SHP77 (cell line): Measurements from ENCODE around the gene DRD5.
"Not testable (repeated sequence)": the region's sequence is repeated elsewhere in the genome, so short reads cannot be mapped to it uniquely, and the experiment has no call there.

ENCODE experiments used
- DNase-seq, 2 experiments: peaks; one replicate each; lab custom pipeline; 2025; lab: John Stamatoyannopoulos, UW

Gene DRD5

GRCh38 chr4:9781343-9782135, at the start of gene DRD5:
TSS of gene DRD5 (plus strand) at chr4:9781634. CDS start at chr4:9782030, 396 bp downstream.
- no peak for DNase-seq

GRCh38 chr4:9732256-9732655, 49.2 kb upstream of the DRD5 start:
- DNase-seq: not testable (repeated sequence)

- no peak for DNase-seq
These were observed 45.9 kb upstream of the DRD5 start for GRCh38 chr4:9735515-9735914.

GRCh38 chr4:9737280-9737679, 44.2 kb upstream of the DRD5 start:
- not testable (repeated sequence) for DNase-seq

GRCh38 chr4:9743789-9744188, 37.6 kb upstream of the DRD5 start:
- not testable (repeated sequence) for DNase-seq

GRCh38 chr4:9745782-9746181, 35.7 kb upstream of the DRD5 start:
- no peak for DNase-seq

- DNase-seq: no peak
These were observed 22.7 kb upstream of the DRD5 start for GRCh38 chr4:9758641-9759317.

- peak; percentile 33 to 53 for DNase-seq
These were observed 18.5 kb upstream of the DRD5 start for GRCh38 chr4:9762823-9763475.

GRCh38 chr4:9764155-9764696, 17.2 kb upstream of the DRD5 start:
- DNase-seq: no peak

- DNase-seq: no peak
These were observed 16.3 kb upstream of the DRD5 start for GRCh38 chr4:9765091-9765490.

- DNase-seq: no peak
These were observed 12.1 kb upstream of the DRD5 start for GRCh38 chr4:9769321-9769720.

- DNase-seq: no peak
These were observed 10.4 kb upstream of the DRD5 start for GRCh38 chr4:9771034-9771433.

GRCh38 chr4:9773471-9773870, 8.0 kb upstream of the DRD5 start:
- DNase-seq: no peak

- DNase-seq: no peak
These were observed 652 bp downstream of the DRD5 start for GRCh38 chr4:9782136-9782436.

- not testable (repeated sequence) for DNase-seq
These were observed 4.5 kb downstream of the DRD5 start for GRCh38 chr4:9785891-9786290.

- no peak for DNase-seq
These were observed 10.9 kb downstream of the DRD5 start for GRCh38 chr4:9792381-9792780.

- not testable (repeated sequence) for DNase-seq
These were observed 15.2 kb downstream of the DRD5 start for GRCh38 chr4:9796641-9797040.

- DNase-seq: peak in 1 of 2 experiments; percentile 11
These were observed 19.4 kb downstream of the DRD5 start for GRCh38 chr4:9800848-9801247.

GRCh38 chr4:9804918-9805317, 23.5 kb downstream of the DRD5 start:
- DNase-seq: no peak

- no peak for DNase-seq
These were observed 26.6 kb downstream of the DRD5 start for GRCh38 chr4:9808077-9808476.

- no peak for DNase-seq
These were observed 30.4 kb downstream of the DRD5 start for GRCh38 chr4:9811806-9812205.

GRCh38 chr4:9812501-9813340, 31.3 kb downstream of the DRD5 start:
- no peak for DNase-seq
